HG03135 (cell line): ENCODE measurements around the gene C5orf58.

Experiments used
- ATAC-seq: cut with Tn5 transposase; IDR thresholded peaks from one replicate; pipeline ENCODE4 v1.9.1; 2021; ENCODE audit warnings: mild to moderate bottlenecking, moderate library complexity; ENCODE audit not compliant: unreplicated experiment

The C5orf58 gene

DNA sequence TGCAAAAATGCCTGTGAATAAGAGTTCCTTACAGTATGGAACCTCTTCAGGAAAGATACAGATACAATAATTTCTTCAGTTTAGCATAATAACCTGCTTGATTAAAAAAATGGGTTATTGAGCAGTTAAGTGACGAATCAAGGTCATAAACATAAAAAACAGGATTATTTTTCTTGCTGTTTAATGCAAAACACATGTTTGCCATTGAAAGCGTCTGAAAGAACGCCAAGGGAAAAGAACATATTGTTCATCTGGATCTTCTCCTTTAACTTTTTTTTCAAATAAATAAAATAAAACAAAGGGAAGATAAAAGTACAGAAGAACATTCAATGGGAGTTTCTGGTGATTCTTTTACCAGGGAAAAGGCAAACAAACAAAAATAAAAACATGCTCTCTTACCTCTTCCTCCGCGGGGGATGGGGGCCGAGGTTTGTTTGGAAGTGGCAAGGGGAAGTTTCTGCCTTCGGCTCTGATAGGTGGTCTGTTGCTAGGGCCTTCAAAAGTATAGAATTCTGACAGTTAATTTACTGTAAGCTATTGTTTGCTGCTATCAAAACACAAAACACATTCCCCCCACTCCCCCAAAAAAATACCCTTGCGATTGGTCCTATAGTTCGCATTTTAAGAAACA is 20.1 kb downstream of the C5orf58 start:
- no peak for ATAC-seq

DNA sequence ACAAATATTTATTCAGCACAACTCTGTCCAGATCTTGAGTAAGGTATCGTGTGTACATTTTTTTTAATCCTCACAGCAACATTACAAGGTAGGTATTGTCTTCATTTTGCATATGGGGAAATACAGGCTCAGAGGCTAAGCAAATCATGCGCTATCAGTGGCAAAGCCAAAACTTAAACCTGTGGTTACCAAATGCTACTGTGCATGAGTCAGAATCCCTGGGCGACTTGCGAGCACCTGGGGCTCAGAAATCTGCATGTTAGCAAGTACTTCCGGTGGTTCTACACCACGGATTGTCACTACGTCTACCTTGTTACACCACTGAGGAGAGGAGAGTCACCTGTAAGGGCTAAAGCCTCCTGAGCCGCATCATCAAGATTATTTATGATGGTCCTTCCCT is 21.3 kb downstream of the C5orf58 start:
- peak; percentile 88 for ATAC-seq

DNA sequence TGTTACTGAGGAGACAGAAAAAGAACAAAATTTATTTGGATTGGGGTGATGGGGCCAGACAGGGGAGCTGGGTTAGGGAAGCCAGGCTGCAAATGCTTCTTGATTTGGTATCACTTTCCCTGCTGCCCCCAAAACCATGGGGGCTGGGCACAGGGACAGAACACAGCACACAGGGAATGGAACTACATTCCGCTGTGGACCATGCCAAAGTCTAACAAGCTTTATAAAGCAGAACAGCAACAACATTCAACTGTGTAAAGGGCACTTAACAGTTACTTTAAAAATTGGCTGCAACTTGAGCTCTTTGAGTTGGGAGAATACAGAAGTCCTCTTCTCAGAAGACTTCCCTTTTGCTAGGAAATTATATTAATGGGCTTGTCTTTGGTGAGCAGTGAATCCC is 23.8 kb downstream of the C5orf58 start:
- ATAC-seq: no peak

DNA sequence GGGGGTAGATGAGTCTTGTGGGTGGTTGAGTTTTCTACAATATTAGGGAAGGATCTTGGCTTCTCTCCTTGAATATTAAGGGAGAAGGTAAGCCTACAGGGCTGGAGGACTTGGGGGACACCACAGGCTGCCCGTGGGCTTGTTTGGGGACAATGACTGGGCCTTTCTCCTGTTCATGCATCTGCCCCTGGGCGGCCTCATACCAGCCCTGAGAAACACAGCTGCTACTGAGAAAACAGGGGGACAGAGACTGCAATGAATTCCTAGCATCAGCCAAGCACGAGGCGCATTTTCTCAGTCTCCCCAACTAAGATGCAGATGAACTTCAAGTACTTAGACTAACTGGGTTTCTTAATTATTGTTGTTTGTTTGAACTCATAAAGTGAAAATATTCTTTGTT is 24.6 kb downstream of the C5orf58 start:
- no peak for ATAC-seq

DNA sequence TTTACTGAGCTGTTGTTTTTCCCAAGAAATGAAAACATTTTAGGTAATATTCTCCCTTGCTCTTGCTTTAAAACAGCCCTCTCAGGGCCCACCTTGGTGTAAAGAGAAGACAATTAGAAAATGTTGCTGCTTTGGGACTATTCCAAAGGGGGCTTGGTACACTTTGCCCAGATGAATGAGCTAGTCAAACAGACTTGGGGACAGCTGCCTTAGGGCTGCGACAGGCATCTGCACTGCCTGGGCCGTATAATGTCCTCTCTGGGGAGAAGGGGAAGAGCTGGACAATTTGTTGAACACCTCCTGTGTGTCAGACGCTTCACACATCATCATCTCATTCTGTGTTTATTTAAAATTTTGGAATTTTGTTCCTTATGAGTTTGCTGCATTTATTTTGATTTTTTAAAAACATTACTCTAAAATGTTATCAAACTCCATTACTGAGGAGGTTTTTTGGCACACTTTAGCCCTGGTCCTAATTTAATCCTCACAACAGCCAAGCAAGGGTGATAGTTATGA is 28.8 kb downstream of the C5orf58 start:
- no peak for ATAC-seq

DNA sequence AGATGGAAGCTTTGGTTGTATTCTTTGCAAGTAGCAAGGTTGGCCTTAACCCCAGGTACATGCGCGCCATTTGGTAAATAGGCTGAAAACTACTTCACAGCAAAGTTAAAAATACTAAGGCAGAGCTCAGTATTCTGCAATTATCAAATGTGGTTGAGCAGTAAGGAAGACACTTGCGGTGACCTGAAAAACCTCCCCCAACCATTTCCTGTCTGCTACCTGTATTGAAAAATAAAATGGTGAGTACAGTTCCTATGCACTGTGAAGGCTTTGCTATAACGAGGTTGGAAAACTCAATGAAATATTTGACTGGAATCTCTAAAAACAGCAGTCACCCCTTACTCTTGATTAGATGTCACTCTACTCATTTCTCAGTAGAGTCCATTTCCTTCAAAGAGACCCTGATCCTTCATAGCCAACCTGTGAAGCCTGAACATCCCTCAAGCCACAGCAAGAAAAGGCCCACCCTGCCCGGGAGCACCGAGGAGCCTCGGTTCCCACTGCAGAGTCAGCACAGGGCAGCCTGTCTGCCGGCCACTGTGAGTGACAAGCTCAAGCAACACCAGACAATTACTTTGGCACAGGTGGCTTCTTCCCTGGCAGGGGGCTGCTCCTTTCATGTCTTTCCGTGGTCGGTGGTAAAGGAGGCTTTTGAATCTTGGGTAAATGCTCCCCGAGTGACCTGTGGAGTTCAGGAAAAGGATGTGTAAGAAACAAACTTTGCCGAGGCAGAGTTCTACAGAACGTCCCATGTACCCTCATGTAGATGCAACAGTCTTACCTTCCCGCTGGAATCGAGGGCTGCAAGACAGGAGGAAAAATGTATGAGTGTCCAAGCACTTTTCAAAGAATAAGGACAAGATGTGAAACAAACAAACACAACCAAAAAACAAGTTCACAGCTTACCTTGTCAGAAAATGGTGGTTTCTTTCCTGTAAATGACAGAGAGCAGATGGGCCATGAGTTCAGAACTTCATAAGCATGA is 29.6 kb downstream of the C5orf58 start:
- no peak for ATAC-seq

DNA sequence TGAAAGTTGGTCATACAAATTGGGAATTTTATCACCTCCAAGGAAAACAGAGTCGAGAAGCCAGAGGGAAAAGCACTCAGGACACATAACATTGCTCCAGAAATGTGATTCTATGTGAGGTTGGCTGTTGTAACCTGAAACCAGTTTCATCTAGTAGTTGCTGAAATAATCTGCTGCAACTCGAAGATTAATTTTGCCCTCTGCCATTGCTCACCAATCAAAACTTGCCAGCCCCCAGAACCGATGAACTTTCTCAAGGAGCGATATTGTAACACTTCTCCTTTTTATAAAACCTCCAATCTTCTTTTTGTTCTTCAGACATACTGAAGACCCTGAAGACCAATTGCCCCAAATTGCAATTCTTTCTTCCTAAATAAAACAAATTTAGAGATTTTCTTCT is 31.1 kb downstream of the C5orf58 start:
- ATAC-seq: no peak

DNA sequence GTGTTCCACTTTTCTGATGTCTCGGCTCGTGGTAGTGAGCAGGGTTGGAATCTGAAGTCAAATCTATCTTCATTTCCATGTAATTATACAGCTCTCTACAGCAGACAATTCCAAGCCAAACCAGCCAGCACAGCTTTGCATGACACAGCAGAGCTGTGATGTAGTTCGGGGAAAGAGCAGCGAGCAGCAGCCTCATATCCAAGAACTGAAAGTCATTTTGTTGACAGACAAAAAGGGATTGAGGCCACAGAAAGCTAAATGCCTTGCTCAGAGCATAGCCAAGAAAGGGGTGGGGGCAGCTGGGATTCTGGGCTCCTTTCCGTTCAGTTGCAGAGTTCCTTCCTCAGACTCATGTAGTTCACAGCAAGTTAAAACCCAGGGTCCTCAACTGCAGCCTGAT is 32.7 kb downstream of the C5orf58 start:
- ATAC-seq: no peak

DNA sequence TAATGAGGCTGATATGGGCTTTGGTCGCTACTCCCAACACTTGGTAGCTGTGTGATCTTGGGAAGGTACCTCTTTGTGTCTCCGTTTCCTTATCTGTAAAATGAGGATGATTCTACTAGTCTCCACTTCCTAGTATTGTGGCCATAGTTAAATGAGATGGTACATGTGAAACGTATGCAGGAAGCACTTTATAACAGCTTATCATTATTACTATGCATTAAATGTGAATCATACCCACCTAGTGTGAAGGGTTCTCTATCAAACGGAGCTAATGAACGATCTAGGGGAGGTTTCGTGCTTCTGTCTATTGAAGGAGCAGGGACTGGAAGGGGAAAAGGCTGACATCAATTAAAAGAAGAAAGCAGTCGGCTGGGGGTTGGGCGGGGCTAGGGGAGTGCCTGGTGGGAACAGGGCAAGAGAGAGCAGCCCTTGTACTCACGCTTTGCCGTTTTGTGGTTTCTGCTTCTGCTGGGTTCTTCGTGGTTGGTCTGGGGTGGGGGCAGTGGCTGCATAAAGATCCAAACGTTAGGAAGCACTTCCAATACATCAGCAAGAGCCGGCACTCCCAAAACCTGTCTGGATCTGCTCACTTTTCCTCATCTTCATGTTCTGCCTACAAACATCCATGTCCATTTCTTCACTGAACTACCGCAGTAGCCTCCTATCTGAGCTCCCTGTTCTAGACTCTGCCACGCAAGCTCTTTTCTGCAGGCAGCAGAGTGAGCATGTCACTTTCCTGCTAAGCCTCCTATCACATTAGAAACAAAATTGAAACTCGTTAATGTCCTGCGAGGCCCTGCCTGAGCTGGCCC is 34.0 kb downstream of the C5orf58 start:
- ATAC-seq: no peak

DNA sequence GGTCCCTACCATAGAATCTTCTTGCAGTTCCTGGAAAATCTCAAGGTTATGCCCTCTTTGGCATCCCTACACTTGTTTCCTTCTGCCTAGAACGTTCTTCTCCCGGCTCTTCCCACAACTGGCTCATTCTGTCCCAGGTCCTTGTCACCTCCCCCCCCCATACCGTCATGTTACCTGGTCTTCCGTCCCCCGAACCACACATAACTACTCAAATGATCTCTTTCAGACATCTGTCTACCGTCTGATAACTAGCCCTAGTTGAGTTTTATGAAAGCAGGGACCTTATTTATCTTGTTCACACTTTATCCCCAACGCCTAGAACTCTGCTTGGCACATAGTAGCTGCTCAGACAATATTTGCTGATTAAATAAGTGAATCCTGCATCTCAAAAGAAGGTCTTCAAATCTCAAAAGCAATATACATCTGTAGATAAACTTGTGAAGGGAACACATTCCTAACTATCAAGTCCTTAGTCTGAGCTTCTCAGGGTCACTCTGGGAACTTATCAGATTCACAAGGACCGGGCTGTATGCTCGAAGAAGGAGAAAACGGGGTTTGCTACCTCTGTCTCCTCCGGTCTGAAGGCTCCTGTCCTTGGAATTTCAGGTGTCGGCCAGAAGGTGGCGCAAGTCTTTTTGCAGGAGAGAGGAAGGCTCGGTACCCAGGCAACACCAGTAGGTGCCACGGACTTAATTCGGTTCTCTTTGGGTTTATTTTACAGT is 34.8 kb downstream of the C5orf58 start:
- ATAC-seq: peak; percentile 74

DNA sequence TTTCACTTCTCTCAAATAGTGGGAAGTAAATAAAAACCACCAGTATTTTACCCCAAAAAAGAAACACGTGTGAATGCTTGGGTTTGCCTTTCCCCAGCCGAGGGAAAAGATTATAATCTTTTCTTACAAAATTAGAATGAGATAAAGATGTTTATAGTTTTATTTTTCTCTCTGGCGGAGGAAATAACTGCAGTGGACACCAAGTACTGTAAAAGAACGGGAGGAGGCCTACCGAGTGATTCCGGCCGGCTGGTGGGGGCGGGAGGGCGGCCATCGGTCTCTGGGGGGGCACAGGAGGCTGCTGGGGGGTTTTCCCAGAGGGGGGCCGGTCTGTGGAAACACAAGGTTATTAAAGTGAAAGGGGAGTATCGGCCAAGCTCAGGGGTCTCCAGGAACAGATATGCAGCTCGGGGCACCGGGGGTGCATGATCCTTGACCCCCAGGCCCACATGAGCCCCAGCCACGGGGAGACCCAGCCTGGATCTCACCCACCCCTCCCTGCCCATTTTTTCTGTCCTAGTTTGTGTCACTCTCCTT is 35.4 kb downstream of the C5orf58 start:
- no peak for ATAC-seq

DNA sequence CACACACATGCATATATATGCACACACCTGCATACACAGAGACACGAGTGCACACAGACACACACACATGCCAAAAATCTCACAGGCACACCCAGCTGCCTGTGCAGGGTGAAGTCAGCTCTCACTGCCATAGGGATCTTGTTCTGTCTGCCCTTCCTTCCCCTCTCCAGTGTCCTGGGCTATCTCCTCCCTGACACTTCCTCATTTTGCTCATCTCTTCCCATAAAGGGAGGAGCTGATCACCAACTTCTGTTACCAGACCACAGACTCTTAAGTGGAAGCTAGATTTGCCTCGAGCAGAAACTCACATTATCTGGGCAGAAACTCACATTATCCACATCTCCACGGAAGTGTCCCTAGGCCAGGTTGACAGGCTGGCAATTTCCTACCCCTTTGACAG is 36.1 kb downstream of the C5orf58 start:
- ATAC-seq: no peak

DNA sequence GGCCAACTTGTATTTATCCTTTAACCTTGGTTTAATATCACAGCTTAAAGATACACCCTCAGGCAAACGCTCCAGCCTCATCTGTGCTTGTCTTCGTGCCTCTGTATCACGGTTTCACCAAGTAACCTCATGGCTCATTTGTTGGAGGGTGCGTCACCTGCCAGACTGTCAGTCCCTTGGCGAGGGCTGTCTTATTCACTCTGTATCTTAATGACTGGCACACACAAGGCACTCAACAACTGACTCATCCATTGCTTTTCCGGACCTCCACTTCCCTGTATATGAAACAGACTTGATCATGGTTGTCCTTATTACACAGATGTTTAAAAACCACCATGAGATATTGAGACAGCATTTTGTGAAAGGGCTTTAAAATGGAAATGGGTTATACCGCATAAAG is 36.8 kb downstream of the C5orf58 start:
- ATAC-seq: no peak

DNA sequence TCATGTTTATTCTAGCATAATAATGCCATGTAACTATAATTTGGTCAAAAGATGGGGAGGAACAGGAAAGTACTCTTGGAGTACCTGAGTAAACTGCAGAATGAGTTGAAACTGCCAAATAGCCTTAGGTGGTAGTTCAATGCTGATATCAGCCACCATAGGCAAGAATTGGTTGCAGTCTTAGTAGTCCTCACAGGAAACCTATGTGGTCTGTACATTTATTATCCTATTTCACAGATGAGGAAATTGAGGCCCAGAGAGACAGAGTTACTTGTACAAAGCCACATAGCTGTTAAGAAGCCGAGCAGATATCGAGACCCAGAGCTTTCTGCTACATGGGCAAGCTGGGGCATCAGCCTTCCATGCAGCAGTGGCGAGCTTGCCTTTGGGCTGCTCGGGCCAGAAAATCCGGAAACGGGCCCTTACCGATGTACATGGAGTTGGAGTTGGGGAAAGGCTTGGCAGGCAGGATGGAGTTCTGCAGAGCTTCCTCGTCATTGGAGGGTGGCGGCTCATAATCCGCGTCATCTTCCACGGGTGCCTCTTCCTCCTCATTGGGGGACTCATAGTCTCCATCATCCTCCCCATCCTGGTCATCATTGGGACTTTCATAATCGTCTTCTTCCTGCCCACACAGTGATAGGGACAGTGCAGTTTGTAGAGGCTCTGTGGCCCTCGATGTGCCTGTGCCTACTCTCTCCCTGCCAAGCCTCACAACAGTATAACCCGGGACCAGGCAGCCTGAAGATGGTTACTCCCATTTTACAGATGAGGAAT is 37.7 kb downstream of the C5orf58 start:
- ATAC-seq: no peak

DNA sequence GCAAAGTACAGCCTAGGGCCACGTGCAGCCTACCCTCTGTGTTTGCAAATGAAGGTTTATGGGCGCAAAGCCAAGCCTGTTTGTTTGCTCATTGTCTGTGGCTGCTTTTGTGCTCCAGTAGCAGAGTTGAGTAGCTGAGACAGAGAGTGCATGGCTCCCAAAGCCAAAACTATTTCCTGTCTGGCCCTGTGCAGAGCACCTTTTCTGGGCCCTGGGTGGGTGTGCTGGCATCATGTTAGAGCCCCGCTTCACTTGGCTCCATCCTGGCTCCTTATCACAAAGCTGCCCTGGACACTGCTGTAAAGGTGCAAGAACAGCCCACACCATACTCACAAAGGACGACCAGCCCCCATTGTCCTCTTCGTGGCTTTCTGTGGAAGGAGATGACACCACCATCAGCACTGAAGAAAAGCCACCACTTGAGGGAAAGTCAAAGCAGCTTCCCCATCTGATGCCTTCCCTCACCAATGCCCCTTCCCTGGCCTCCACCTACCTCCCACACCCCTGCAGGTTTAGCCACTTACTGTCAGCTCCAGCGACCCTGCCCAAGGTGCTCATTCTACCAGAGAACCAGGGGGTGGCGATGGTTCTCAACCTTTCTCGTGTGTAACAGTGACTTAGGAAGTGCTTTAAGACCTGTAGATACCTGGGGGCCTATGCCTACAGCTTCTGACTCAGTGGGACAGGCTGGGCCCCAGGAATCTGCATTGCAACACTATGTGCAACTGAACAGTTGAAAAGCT is 41.4 kb downstream of the C5orf58 start:
- ATAC-seq: no peak

DNA sequence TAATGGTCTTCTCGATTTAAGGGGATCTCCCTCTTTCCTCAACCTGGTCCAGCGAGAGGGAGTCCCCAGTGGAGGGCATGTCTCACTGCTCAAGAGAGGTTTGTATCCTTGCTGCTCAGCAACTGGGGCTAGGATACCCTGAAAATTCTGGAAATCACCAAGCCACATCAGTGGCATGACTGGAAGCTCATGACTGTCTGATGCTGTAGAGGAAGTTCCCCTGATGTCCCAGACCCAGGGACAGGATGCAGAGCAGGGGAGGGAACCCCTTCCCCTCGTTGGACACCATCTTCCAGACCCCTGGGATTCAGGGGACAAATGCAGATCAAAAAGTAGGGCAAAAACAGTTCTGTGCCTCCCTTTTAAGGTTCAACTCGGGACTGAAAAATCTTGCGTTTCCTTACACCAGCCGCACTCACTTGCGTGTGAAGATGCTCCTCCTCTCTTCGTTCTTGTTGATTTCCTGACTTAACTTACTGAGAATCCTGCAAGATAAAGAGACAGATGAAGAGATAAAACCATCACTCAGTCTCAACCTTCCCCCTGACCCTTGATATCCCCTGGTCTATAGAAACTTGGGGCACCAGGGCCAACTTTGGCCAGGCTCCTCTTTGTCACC is 42.7 kb downstream of the C5orf58 start:
- no peak for ATAC-seq

DNA sequence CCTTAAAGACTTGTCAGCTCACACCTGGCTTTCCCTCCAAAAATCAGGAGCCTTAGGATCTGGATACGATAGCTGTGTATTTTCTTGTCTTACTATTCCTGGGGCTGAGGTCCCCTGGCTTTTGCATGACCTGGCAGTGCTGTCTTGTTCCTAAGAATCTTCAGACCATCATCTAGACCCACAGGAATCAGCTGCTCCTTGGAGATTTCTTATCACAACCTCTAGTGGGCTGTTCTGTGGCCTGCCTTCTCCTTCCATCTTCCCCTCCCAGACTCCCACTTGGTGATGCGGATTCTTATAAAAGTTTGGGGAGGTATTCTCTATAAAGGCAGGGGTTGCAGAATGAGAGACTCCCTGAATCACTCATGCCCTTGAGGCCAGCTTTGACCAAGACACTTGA is 43.4 kb downstream of the C5orf58 start:
- ATAC-seq: no peak

DNA sequence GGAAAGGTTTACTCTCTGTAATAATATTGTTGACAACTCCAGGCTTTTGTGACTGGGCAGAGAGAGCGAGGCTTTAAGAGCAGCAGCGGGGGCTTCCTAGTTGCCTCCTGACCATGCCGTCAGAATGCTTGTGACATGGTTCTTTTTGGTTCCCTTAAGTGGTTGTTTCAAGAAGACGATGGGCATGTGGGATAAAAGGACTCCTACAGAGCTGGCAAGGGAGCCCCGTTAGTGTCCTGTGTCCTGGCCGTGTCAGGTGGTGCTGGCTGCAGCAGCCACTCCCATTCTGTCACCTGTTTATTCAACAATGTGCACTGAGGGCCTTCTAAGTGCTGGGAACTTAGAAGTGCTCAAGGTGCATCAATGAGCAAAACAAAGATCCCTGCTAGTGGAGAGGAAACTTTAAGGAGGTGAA is 45.1 kb downstream of the C5orf58 start:
- no peak for ATAC-seq
